Measurements from ENCODE around the gene SLC39A10. TPM values are rescaled to one million over a fixed set of nuclear protein-coding genes. Genes with fewer than 3 reads are reported as not detected.
"Not testable (repeated sequence)": the region's sequence is repeated elsewhere in the genome, so short reads cannot be mapped to it uniquely, and the experiment has no call there.

Gene SLC39A10
- total and polyA plus RNA-seq, 2 donors (not counting 3 experiments of a cell fraction or from before 2014, with no cell fraction given), result 11.4 to 39.9 TPM

GRCh38 chr2:195647302-195647701 is 9.7 kb upstream of the SLC39A10 start:
- dilution Hi-C loops (cut with MboI; ENCODE audit: extremely low pct_ligation_motif_present, low sequenced_read_pairs) (no loop called here), intact Hi-C loops (cut with micrococcal nuclease) (no loop called here)
- no peak overlapping the region for H3K27ac ChIP-seq (ENCODE audit: insufficient read depth, low read depth, low read length)
- POLR2A ChIA-PET, result no interaction called here
- no peaks in the 10 kb centered on the region for H3K27me3 ChIP-seq (ENCODE audit: control insufficient read depth in 2 of 2, insufficient read depth in 2 of 2, low read length in 2 of 2)
- no peaks in the 10 kb centered on the region for H3K9me1 ChIP-seq (replicated peaks; ENCODE audit: control insufficient read depth, extremely low read depth, insufficient read depth, low read length)
- no peaks in the 10 kb centered on the region for H3K79me2 ChIP-seq (ENCODE audit: control insufficient read depth, insufficient read depth, low read length)
- H3K36me3 ChIP-seq (ENCODE audit: control insufficient read depth in 2 of 2, extremely low read depth in 1 of 2, insufficient read depth in 2 of 2, low read length in 2 of 2), result no peaks in the 10 kb centered on the region
- no peak overlapping the region for H3K4me2 ChIP-seq (ENCODE audit: insufficient read depth, low read length)
- CTCF ChIA-PET, result no interaction called here
- DNase-seq (ENCODE audit: low read depth, low spot score) (no peak), FAIRE-seq (no peak)
- H2AFZ ChIP-seq (ENCODE audit: low read depth, low read length), result no peak overlapping the region
- BruUV-seq (replicated peaks), result no TSS peak
- H3K9ac ChIP-seq (replicated peaks; ENCODE audit: extremely low read depth, insufficient read depth, low read length), result no peak overlapping the region
- H3K4me3 ChIP-seq (replicated peaks in 1 of 3; ENCODE audit: insufficient read depth in 1 of 3, low read depth in 1 of 3, low read length in 3 of 3), result no peak overlapping the region
- no peaks in the 10 kb centered on the region for H4K20me1 ChIP-seq (replicated peaks; ENCODE audit: control insufficient read depth, extremely low read depth, insufficient read depth, low read length)
- no peaks in the 10 kb centered on the region for H3K9me3 ChIP-seq (replicated peaks; ENCODE audit: control insufficient read depth, insufficient read depth, low read length)
- no peak for TF ChIP-seq MYC (IDR thresholded peaks at IDR 0.05; ENCODE audit: low read depth, low read length)
- TF ChIP-seq GATA2 (IDR thresholded peaks at IDR 0.05; ENCODE audit: insufficient read depth, insufficient read length, low read depth, low read length), result no peak
- TF ChIP-seq JUN (IDR thresholded peaks at IDR 0.05; ENCODE audit: borderline replicate concordance, insufficient read depth, insufficient read length, low read depth), result no peak
- no peak for TF ChIP-seq FOS (IDR thresholded peaks at IDR 0.05; ENCODE audit: borderline replicate concordance, insufficient read depth, low read length)
- no peak for TF ChIP-seq EZH2 (IDR thresholded peaks at IDR 0.05; ENCODE audit: borderline replicate concordance, low read depth, low read length, severe bottlenecking)
- TF ChIP-seq, protein P1, sequence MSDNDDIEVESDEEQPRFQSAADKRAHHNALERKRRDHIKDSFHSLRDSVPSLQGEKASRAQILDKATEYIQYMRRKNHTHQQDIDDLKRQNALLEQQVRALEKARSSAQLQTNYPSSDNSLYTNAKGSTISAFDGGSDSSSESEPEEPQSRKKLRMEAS (IDR thresholded peaks at IDR 0.05; ENCODE audit: insufficient read depth, insufficient read length), result no peak
- no peak for TF ChIP-seq CTCF (IDR thresholded peaks at IDR 0.05; ENCODE audit: extremely low read depth in 1 of 2, insufficient read depth in 1 of 2, low read depth in 1 of 2, low read length in 2 of 2)
- no peak for TF ChIP-seq POLR2AphosphoS5 (IDR thresholded peaks at IDR 0.05; ENCODE audit: insufficient read depth, low read depth, low read length)
- no peak for TF ChIP-seq POLR2A (IDR thresholded peaks at IDR 0.05; ENCODE audit: low read depth, low read length)
- H3K4me1 ChIP-seq (ENCODE audit: control insufficient read depth, extremely low read depth, insufficient read depth, low read length), result no peaks in the 10 kb centered on the region

DNA sequence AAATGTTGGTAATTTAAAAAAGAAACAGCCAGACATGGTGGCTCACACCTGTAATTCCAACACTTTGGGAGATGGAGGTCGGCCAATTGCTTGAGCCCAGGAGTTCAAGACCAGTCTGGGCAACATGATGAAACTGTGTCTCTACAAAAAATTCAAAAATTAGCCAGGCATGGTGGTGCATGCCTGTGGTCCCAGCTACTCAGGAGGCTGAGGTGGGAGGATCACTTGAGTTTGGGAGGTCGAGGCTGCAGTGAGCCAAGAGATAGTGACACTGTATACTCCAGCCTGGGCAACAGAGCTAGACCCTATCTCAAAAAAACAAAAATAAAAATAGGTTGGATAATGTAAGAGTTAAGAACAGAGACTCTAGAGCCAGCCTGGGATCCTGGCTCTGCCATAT is 8.7 kb upstream of the SLC39A10 start:
- intact Hi-C loops (cut with micrococcal nuclease); H3K27ac ChIP-seq (ENCODE audit: insufficient read depth, low read depth, low read length); H3K4me2 ChIP-seq (ENCODE audit: insufficient read depth, low read length); H2AFZ ChIP-seq (ENCODE audit: low read depth, low read length); H3K4me1 ChIP-seq (ENCODE audit: control insufficient read depth, extremely low read depth, insufficient read depth, low read length); H3K4me3 ChIP-seq (replicated peaks in 1 of 3; ENCODE audit: insufficient read depth in 1 of 3, low read depth in 1 of 3, low read length in 3 of 3); DNase-seq (ENCODE audit: low read depth, low spot score); H3K9ac ChIP-seq (replicated peaks; ENCODE audit: extremely low read depth, insufficient read depth, low read length); POLR2A ChIA-PET; CTCF ChIA-PET; H4K20me1 ChIP-seq (replicated peaks; ENCODE audit: control insufficient read depth, extremely low read depth, insufficient read depth, low read length); FAIRE-seq; H3K36me3 ChIP-seq (ENCODE audit: control insufficient read depth in 2 of 2, extremely low read depth in 1 of 2, insufficient read depth in 2 of 2, low read length in 2 of 2); BruUV-seq (replicated peaks); H3K79me2 ChIP-seq (ENCODE audit: control insufficient read depth, insufficient read depth, low read length); H3K27me3 ChIP-seq (ENCODE audit: control insufficient read depth in 2 of 2, insufficient read depth in 2 of 2, low read length in 2 of 2); H3K9me1 ChIP-seq (replicated peaks; ENCODE audit: control insufficient read depth, extremely low read depth, insufficient read depth, low read length); H3K9me3 ChIP-seq (replicated peaks; ENCODE audit: control insufficient read depth, insufficient read depth, low read length); dilution Hi-C loops (cut with MboI; ENCODE audit: extremely low pct_ligation_motif_present, low sequenced_read_pairs): not testable (repeated sequence)
